Astrocyte (in vitro differentiated cells and primary cell): ENCODE measurements around the gene CACNA1B. TPM values are rescaled to one million over a fixed set of nuclear protein-coding genes. Genes with fewer than 3 reads are reported as not detected.

Experiments
- DNase-seq: peaks from one replicate; pipeline ENCODE4 v3.0.0-alpha.2; 2010; ENCODE audit warnings: low read depth
- FAIRE-seq: peaks from 2 replicates; lab custom pipeline; 2011; peaks lifted over from hg19 to GRCh38; lab: Jason Lieb, UNC
- H2AFZ ChIP-seq: 2 replicates; pipeline ENCODE4 v1.6.0; 2012; ENCODE audit warnings: low read depth, low read length, inconsistent platforms
- H3K27ac ChIP-seq: 2 replicates; pipeline ENCODE4 v1.5.1; 2011; ENCODE audit warnings: low read depth, low read length, inconsistent platforms
- H3K27me3 ChIP-seq: 2 replicates; pipeline ENCODE4 v1.6.0; 2011; ENCODE audit warnings: low read length, inconsistent platforms; ENCODE audit not compliant: insufficient read depth
- H3K36me3 ChIP-seq: 2 replicates; pipeline ENCODE4 v1.5.1; 2011; ENCODE audit warnings: low read length, inconsistent platforms; ENCODE audit not compliant: insufficient read depth
- H3K4me1 ChIP-seq: 2 replicates; pipeline ENCODE4 v1.5.1; 2011; ENCODE audit warnings: low read length, inconsistent platforms; ENCODE audit not compliant: insufficient read depth
- H3K4me2 ChIP-seq: 2 replicates; pipeline ENCODE4 v1.6.0; 2012; ENCODE audit warnings: low read length, inconsistent platforms
- H3K4me3 ChIP-seq: 2 replicates; pipeline ENCODE4 v1.5.1; 2011; ENCODE audit warnings: low read depth, mild to moderate bottlenecking, low read length, inconsistent platforms; ENCODE audit not compliant: insufficient read depth
- H3K79me2 ChIP-seq: 2 replicates; pipeline ENCODE4 v1.6.0; 2012; ENCODE audit warnings: mild to moderate bottlenecking, low read length, inconsistent platforms; ENCODE audit not compliant: insufficient read depth
- H3K9ac ChIP-seq: 2 replicates; pipeline ENCODE4 v1.6.0; 2012; ENCODE audit warnings: mild to moderate bottlenecking, low read length, inconsistent platforms
- H3K9me3 ChIP-seq: 2 replicates; pipeline ENCODE4 v1.5.1; 2012; ENCODE audit warnings: low read depth, mild to moderate bottlenecking, low read length, inconsistent platforms; ENCODE audit not compliant: insufficient read depth
- H4K20me1 ChIP-seq: 2 replicates; pipeline ENCODE4 v1.6.0; 2012; ENCODE audit warnings: low read length, inconsistent platforms; ENCODE audit not compliant: insufficient read depth
- H3K27ac Mint-ChIP-seq: one replicate; pipeline ENCODE4 v1.8.0; 2021; ENCODE audit warnings: mild to moderate bottlenecking, mixed read lengths; ENCODE audit not compliant: unreplicated experiment
- H3K27me3 Mint-ChIP-seq: one replicate; pipeline ENCODE4 v1.8.0; 2021; ENCODE audit warnings: low read depth, mixed read lengths; ENCODE audit not compliant: unreplicated experiment
- H3K36me3 Mint-ChIP-seq: one replicate; pipeline ENCODE4 v1.8.0; 2021; ENCODE audit warnings: low read depth, mixed read lengths; ENCODE audit not compliant: unreplicated experiment
- H3K4me1 Mint-ChIP-seq: one replicate; pipeline ENCODE4 v1.8.0; 2021; ENCODE audit warnings: low read depth, mixed read lengths; ENCODE audit not compliant: unreplicated experiment
- H3K4me3 Mint-ChIP-seq: one replicate; pipeline ENCODE4 v1.8.0; 2021; ENCODE audit warnings: mild to moderate bottlenecking, moderate library complexity, mixed read lengths; ENCODE audit not compliant: unreplicated experiment
- H3K9me3 Mint-ChIP-seq: one replicate; pipeline ENCODE4 v1.8.0; 2021; ENCODE audit warnings: mild to moderate bottlenecking, mixed read lengths; ENCODE audit not compliant: unreplicated experiment
- CTCF ChIP-seq: IDR thresholded peaks from 2 replicates; pipeline ENCODE4 v1.5.1; 2011; ENCODE audit warnings: low read depth, mild to moderate bottlenecking, inconsistent platforms, low read length, moderate library complexity; ENCODE audit not compliant: insufficient read depth
- EZH2 ChIP-seq: IDR thresholded peaks from 2 replicates; pipeline ENCODE4 v1.6.1; 2012; ENCODE audit warnings: mild to moderate bottlenecking, low read length, inconsistent platforms; ENCODE audit not compliant: insufficient read depth
- total RNA-seq: library from RNA; stranded (reverse); gene quantifications from 2 replicates; pipeline ENCODE4 v1.2.1, GENCODE V29; 2021

The CACNA1B gene
- total RNA-seq, 1 donor from 2014 or later: 3.1 TPM

- Histone ChIP-seq H3K27me3 (no peaks in the 10 kb centered on the region), H3K4me1 (no peaks in the 10 kb centered on the region), H3K4me2 (no peak overlapping the region), H3K36me3 (no peaks in the 10 kb centered on the region), H3K9me3 (peaks cover 9% of the 10 kb centered on the region), H2AFZ (no peak overlapping the region), H4K20me1 (no peaks in the 10 kb centered on the region), H3K4me3 (no peak overlapping the region), H3K27ac (no peak overlapping the region), H3K9ac (no peak overlapping the region), H3K79me2 (no peaks in the 10 kb centered on the region)
- TF ChIP-seq CTCF: no peak
- TF ChIP-seq EZH2: no peak
- no peaks in the 10 kb centered on the region for H3K9me3 Mint-ChIP-seq
- FAIRE-seq: no peak
- peaks cover 5% of the 10 kb centered on the region for H3K27me3 Mint-ChIP-seq
- H3K4me3 Mint-ChIP-seq: no peak overlapping the region
- no peak for DNase-seq
- H3K4me1 Mint-ChIP-seq: no peaks in the 10 kb centered on the region
- no peak overlapping the region for H3K27ac Mint-ChIP-seq
- peaks cover 3% of the 10 kb centered on the region for H3K36me3 Mint-ChIP-seq
These were observed 226.9 kb downstream of the CACNA1B start for GRCh38 chr9:138104251-138105122.

GRCh38 chr9:138105123-138105415 lies 227.5 kb downstream of the CACNA1B start:
- peaks cover 5% of the 10 kb centered on the region for H3K9me3 ChIP-seq
- H3K4me3 ChIP-seq: no peak overlapping the region
- no peaks in the 10 kb centered on the region for H3K36me3 ChIP-seq
- H3K4me2 ChIP-seq: no peak overlapping the region
- no peak overlapping the region for H3K27ac ChIP-seq
- H3K27me3 Mint-ChIP-seq: peaks cover 5% of the 10 kb centered on the region
- no peak overlapping the region for H2AFZ ChIP-seq
- no peaks in the 10 kb centered on the region for H3K79me2 ChIP-seq
- TF ChIP-seq EZH2: no peak
- TF ChIP-seq CTCF: no peak
- no peak overlapping the region for H3K27ac Mint-ChIP-seq
- H3K4me3 Mint-ChIP-seq: no peak overlapping the region
- no peak for FAIRE-seq
- peaks cover 3% of the 10 kb centered on the region for H3K36me3 Mint-ChIP-seq
- H3K4me1 Mint-ChIP-seq: no peaks in the 10 kb centered on the region
- no peaks in the 10 kb centered on the region for H3K9me3 Mint-ChIP-seq
- no peaks in the 10 kb centered on the region for H3K27me3 ChIP-seq
- DNase-seq: no peak
- H4K20me1 ChIP-seq: no peaks in the 10 kb centered on the region
- H3K9ac ChIP-seq: no peak overlapping the region
- H3K4me1 ChIP-seq: no peaks in the 10 kb centered on the region
